GM12865 (cell line): ENCODE data around the gene ZNF398.
A peak's percentile ranks its signal among the peaks of the same experiment; 100 is the strongest.

Experiments
- DNase-seq: peaks from one replicate; pipeline ENCODE4 v3.0.0; 2010; ENCODE audit warnings: low read depth
- H3K4me3 ChIP-seq: 2 replicates; pipeline ENCODE4 v1.5.1; 2011; ENCODE audit warnings: mild to moderate bottlenecking, low read depth, low read length, control low read depth
- CTCF ChIP-seq: IDR thresholded peaks from 2 replicates; pipeline ENCODE4 v1.5.1; 2011; ENCODE audit warnings: low read length, control low read depth, low read depth, inconsistent platforms; ENCODE audit not compliant: insufficient read depth; ENCODE audit errors: missing control alignments

The ZNF398 gene

GRCh38 chr7:149196705-149197171 lies 49.5 kb downstream of the ZNF398 start:
- H3K4me3 ChIP-seq: peak overlapping the region; percentile 77
- DNase-seq: peak; percentile 33
- TF ChIP-seq CTCF: no peak

- H3K4me3 ChIP-seq: no peak overlapping the region
- no peak for TF ChIP-seq CTCF
- no peak for DNase-seq
Measured at GRCh38 chr7:149197675-149198074, 50.4 kb downstream of the ZNF398 start.

DNA sequence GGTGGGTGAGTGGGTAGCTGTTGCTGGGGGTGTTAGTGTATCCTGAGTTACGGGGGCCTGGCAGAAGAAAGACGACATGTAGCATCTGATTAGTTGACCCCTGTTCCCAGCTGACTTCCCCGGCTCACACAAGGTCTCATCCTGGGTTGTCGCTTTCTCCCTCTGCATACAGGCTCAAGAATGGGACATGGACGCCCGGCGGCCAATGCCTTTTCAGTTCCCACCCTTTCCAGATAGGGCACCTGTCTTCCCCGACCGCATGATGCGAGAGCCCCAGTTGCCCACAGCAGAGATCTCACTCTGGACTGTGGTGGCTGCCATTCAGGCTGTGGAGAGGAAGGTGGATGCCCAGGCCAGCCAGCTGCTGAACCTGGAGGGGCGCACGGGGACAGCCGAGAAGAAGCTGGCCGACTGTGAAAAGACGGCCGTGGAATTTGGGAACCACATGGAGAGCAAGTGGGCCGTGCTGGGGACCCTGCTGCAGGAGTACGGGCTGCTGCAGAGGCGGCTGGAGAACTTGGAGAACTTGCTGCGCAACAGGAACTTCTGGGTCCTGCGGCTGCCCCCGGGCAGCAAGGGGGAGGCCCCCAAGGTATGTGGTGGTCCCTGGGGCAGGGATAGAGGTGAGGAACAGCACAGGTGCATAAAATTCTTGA lies 51.0 kb downstream of the ZNF398 start:
- no peak overlapping the region for H3K4me3 ChIP-seq
- no peak for TF ChIP-seq CTCF
- DNase-seq: no peak

DNA sequence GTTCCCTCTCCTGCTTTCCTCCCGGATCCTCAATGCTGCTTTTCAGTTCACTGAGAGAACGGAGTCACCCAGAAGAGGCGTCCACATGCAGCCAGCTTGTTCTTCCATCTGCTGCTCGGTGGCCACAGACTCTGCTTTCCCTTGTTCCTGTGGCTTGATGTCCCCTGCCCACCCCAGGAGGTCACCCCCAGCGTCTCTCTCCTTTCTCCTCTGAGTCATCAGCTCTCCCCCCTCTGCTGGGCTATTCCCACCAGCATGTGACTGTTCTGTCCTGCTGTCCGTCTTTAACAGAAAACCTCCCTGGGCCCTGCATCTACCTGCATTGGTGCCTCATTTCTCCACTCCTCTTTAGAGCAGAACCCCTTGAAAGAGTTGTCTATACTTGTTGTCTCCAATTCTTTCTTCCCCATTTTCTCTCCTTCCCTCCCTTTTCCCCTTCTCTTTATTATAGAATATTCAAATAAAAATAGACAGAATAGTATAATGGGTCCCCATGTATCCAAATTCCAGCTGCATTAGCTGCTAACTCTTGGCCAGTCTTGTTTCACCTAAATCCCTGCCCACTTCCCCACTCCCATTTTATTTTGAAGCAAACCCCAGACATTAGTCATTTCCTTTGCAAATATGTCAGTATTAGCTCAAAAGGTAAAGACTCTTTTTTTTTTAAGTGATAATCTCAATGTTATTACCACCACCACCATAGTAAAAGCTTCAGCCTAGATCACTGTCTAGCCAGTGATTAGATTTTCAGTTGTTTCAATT lies 52.2 kb downstream of the ZNF398 start:
- no peak for DNase-seq
- no peak overlapping the region for H3K4me3 ChIP-seq
- TF ChIP-seq CTCF: no peak

DNA sequence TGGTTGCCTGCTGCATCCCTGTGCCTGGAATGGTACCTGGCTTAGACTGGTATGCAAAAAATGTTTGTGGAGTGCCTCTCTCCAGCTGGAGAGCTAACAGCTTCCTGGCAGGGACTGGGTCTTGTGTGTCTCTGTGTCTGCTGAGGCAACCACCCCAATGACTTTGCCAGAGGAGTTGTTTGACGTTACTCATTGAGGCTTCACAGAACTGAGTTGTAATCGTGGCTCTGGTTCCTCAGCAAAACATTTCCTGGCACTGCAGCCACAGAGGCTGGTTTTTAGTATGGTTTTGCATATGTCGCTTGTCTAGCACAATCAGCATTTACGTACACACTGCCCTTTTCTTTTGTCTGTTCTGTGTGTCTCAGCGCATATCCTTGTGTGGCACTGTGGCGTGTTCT lies 55.6 kb downstream of the ZNF398 start:
- no peak for TF ChIP-seq CTCF
- no peak overlapping the region for H3K4me3 ChIP-seq
- DNase-seq: no peak

GRCh38 chr7:149205690-149206381 lies 58.6 kb downstream of the ZNF398 start:
- DNase-seq: no peak
- TF ChIP-seq CTCF: no peak
- H3K4me3 ChIP-seq: no peak overlapping the region
